SK-N-MC (cell line): ENCODE data around the gene DTD1.

Source experiments
- EZH2 ChIP-seq: fragments of 200-600 bp; sonication (generic); IDR thresholded peaks from one replicate; pipeline ENCODE4 v1.6.1; 2017; ENCODE audit warnings: antibody characterized with exemption
- POLR2AphosphoS5 ChIP-seq: IDR thresholded peaks from 2 replicates; pipeline ENCODE4 v1.6.1; 2012; ENCODE audit warnings: mild to moderate bottlenecking, low read depth, low read length, borderline replicate concordance

DNA sequence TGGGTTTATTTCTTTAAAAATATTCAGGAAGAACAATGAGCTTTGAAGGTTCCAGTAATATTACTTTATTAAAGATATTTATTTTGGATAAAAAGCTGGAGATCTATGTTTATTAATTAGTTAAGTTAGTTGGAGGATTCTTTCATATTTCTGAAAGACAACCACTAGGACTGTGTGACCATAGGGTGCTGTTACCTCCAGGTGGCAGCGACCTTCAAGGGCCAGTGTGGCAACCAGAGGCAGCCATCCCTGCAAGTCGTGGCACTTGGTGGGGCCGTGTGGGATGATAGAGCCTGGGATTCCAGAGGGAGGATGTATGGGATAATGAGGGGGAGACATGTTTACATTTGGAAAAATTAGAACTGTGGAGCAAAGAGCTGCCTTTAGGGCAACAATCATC, 130.3 kb downstream of the DTD1 start:
- TF ChIP-seq POLR2AphosphoS5 = no peak
- TF ChIP-seq EZH2 = no peak
